GM11168 (cell line): ENCODE results near the gene HSPG2.

Experiments
- in situ Hi-C: fragments of 300-500 bp; cut with MboI; formaldehyde crosslinking; loops from one replicate; pipeline ENCODE4 v1.12.0; 2022; ENCODE audit warnings: low sequenced_read_pairs; ENCODE audit not compliant: unreplicated experiment

The HSPG2 gene

GRCh38 chr1:21869620-21870121, 67.4 kb downstream of the HSPG2 start:
- in situ Hi-C loops = no loop called here

- in situ Hi-C loops = no loop called here
Observed at GRCh38 chr1:21868941-21869454, 68.1 kb downstream of the HSPG2 start.

GRCh38 chr1:21868482-21868881, 68.6 kb downstream of the HSPG2 start:
- in situ Hi-C loops = no loop called here

GRCh38 chr1:21867451-21867996, 69.6 kb downstream of the HSPG2 start:
- in situ Hi-C loops = no loop called here

- in situ Hi-C loops = no loop called here
Observed at GRCh38 chr1:21866707-21867043, 70.4 kb downstream of the HSPG2 start.

- in situ Hi-C loops = no loop called here
Observed at GRCh38 chr1:21865943-21866706, 71.0 kb downstream of the HSPG2 start.

- in situ Hi-C loops = no loop called here
Observed at GRCh38 chr1:21865609-21865942, 71.5 kb downstream of the HSPG2 start.

- in situ Hi-C loops = no loop called here
Observed at GRCh38 chr1:21864730-21865129, 72.4 kb downstream of the HSPG2 start.

- in situ Hi-C loops = no loop called here
Observed at GRCh38 chr1:21863981-21864380, 73.1 kb downstream of the HSPG2 start.

- in situ Hi-C loops = no loop called here
Observed at GRCh38 chr1:21861602-21862429, 75.3 kb downstream of the HSPG2 start.

GRCh38 chr1:21860971-21861370, 76.1 kb downstream of the HSPG2 start:
- in situ Hi-C loops = no loop called here

- in situ Hi-C loops = no loop called here
Observed at GRCh38 chr1:21859669-21860179, 77.4 kb downstream of the HSPG2 start.

GRCh38 chr1:21857840-21858670, 79.1 kb downstream of the HSPG2 start:
- in situ Hi-C loops = no loop called here

GRCh38 chr1:21857142-21857839, 79.8 kb downstream of the HSPG2 start:
- in situ Hi-C loops = no loop called here

GRCh38 chr1:21855257-21856096, 81.6 kb downstream of the HSPG2 start:
- in situ Hi-C loops = no loop called here

- in situ Hi-C loops = no loop called here
Observed at GRCh38 chr1:21854751-21855131, 82.4 kb downstream of the HSPG2 start.

GRCh38 chr1:21854090-21854750, 82.9 kb downstream of the HSPG2 start:
- in situ Hi-C loops = no loop called here

GRCh38 chr1:21853131-21853427, 84.0 kb downstream of the HSPG2 start:
- in situ Hi-C loops = no loop called here
